ENCODE data around the gene RAB11FIP4.

DNA sequence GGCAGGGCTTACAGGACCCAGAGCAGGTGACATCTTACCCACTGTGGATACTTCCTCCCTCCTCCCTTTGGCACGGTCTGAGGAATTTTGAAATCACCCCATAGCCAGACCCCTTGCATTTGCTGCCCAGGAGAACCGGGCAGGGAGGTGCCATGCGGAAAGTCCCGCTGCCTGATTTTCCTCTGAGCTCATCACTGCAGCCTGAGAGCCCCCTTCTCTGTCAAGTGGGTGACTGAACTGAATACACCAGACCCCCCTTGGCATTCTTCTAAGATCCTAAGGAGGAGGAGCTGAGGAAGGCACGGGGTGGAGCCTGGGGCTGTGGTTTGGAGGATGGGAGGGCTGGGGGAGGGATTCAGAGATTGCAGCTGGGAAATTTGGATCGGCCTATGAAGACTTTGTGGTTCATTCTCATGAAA lies 173.4 kb downstream of the RAB11FIP4 start:
- TF ChIP-seq, protein P1, sequence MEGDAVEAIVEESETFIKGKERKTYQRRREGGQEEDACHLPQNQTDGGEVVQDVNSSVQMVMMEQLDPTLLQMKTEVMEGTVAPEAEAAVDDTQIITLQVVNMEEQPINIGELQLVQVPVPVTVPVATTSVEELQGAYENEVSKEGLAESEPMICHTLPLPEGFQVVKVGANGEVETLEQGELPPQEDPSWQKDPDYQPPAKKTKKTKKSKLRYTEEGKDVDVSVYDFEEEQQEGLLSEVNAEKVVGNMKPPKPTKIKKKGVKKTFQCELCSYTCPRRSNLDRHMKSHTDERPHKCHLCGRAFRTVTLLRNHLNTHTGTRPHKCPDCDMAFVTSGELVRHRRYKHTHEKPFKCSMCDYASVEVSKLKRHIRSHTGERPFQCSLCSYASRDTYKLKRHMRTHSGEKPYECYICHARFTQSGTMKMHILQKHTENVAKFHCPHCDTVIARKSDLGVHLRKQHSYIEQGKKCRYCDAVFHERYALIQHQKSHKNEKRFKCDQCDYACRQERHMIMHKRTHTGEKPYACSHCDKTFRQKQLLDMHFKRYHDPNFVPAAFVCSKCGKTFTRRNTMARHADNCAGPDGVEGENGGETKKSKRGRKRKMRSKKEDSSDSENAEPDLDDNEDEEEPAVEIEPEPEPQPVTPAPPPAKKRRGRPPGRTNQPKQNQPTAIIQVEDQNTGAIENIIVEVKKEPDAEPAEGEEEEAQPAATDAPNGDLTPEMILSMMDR (IDR thresholded peaks at IDR 0.05; ENCODE audit: low read depth, low read length, poor library complexity, severe bottlenecking), result no peak
- no peak for TF ChIP-seq EZH2phosphoT487 (IDR thresholded peaks at IDR 0.05; ENCODE audit: borderline replicate concordance, low read length)
